NB4 (cell line): ENCODE measurements around the gene GALNT10.

Experiments
- MYC ChIP-seq: IDR thresholded peaks from 2 replicates; pipeline ENCODE4 v1.6.1; 2011; ENCODE audit warnings: low read depth, low read length
- POLR2A ChIP-seq: IDR thresholded peaks from 2 replicates; pipeline ENCODE4 v1.6.1; 2011; ENCODE audit warnings: mild to moderate bottlenecking; ENCODE audit not compliant: insufficient read length; ENCODE audit errors: extremely low read depth
- TF ChIP-seq, protein P1 (sequence below): IDR thresholded peaks from one replicate; pipeline ENCODE4 v1.5.1; 2012; ENCODE audit warnings: low read depth, low read length
- TF ChIP-seq, protein P2 (sequence below): IDR thresholded peaks from 2 replicates; pipeline ENCODE4 v1.6.1; 2011; ENCODE audit warnings: low read depth, low read length

DNA sequence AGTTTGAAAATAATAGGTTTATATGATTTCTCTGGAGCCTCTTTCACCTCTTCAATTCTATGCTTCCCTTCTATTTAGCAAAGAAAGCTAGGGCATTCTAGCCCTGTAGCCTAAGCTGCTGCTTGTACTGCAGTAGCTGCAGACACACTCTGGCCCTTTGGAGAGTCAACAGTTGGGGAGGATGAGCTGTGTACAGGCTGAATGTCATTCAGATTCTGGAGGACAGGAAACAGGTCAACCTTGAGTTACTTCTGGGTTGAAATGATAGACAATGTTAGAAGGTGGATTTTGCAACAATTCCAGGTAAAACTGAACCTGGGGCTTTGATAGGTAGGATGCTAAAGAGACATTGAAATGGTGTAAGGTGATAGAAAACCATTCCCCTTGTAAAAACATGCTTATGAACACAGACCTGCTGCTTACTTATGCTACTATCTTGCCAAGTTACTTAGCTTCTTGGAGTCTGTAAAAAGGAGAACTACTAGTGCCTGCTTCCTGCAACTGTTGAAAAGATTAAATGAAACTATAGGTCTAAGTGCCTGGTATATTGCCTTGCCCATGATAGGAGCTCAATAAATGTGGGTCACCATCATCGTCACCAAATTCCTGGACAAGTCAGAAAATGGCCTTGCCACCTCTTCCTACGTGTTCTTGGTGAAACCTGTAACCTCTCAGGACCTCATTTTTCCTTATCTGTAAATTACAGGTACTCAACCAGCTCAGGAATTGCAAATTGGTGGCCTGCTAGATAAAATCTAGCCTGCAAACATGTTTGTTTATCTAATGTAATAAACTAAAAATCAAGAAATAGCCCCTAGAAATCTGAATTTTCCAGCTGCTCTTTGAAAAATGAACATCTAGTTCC, 83.7 kb downstream of the GALNT10 start:
- TF ChIP-seq, protein P1, sequence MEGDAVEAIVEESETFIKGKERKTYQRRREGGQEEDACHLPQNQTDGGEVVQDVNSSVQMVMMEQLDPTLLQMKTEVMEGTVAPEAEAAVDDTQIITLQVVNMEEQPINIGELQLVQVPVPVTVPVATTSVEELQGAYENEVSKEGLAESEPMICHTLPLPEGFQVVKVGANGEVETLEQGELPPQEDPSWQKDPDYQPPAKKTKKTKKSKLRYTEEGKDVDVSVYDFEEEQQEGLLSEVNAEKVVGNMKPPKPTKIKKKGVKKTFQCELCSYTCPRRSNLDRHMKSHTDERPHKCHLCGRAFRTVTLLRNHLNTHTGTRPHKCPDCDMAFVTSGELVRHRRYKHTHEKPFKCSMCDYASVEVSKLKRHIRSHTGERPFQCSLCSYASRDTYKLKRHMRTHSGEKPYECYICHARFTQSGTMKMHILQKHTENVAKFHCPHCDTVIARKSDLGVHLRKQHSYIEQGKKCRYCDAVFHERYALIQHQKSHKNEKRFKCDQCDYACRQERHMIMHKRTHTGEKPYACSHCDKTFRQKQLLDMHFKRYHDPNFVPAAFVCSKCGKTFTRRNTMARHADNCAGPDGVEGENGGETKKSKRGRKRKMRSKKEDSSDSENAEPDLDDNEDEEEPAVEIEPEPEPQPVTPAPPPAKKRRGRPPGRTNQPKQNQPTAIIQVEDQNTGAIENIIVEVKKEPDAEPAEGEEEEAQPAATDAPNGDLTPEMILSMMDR, result no peak
- no peak for TF ChIP-seq POLR2A
- TF ChIP-seq MYC, result no peak
- TF ChIP-seq, protein P2, sequence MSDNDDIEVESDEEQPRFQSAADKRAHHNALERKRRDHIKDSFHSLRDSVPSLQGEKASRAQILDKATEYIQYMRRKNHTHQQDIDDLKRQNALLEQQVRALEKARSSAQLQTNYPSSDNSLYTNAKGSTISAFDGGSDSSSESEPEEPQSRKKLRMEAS, result no peak
